ENCODE measurements around the gene PRKACB.

PRKACB gene

GRCh38 chr1:84250668-84251067, 106.6 kb downstream of the PRKACB start:
- H3K4ac ChIP-seq (ENCODE audit: low read depth in 1 of 2, low read length in 2 of 2): no peak overlapping the region
- H3K9me3 ChIP-seq (ENCODE audit: control insufficient read depth, low read length): peaks cover 11% of the 10 kb centered on the region
- no peak overlapping the region for H3K18ac ChIP-seq (ENCODE audit: low read depth in 1 of 2, low read length in 2 of 2)
- H2BK5ac ChIP-seq (ENCODE audit: low read depth, low read length, poor library complexity, severe bottlenecking): no peak overlapping the region
- H4K91ac ChIP-seq (ENCODE audit: low read length): no peak overlapping the region
- no peak overlapping the region for H2BK12ac ChIP-seq (ENCODE audit: low read length in 2 of 2)
- H3K14ac ChIP-seq (ENCODE audit: low read length in 2 of 2): no peak overlapping the region
- no peaks in the 10 kb centered on the region for H3K79me1 ChIP-seq (replicated peaks; ENCODE audit: low read length, poor library complexity, severe bottlenecking)
- no peak for DNase-seq
- no peak overlapping the region for H3K23ac ChIP-seq (ENCODE audit: low read length in 2 of 2)
- no peak overlapping the region for H2BK120ac ChIP-seq (ENCODE audit: low read depth, low read length)
- no peak overlapping the region for H2AFZ ChIP-seq (ENCODE audit: low read depth, low read length)
- no peak overlapping the region for H2AK5ac ChIP-seq (ENCODE audit: low read length, severe bottlenecking)
- peaks cover 5% of the 10 kb centered on the region for H3K4me1 ChIP-seq (ENCODE audit: control insufficient read depth, insufficient read depth, low read depth, low read length)
- no peak overlapping the region for H2BK15ac ChIP-seq (ENCODE audit: low read depth, poor library complexity, severe bottlenecking)
- WGBS: 100% methylated on average over 1 of the region's 2 CpGs
- no peak overlapping the region for H3K4me2 ChIP-seq (ENCODE audit: low read length, poor library complexity, severe bottlenecking)
- H3K9ac ChIP-seq (ENCODE audit: low read length): no peak overlapping the region
- no peaks in the 10 kb centered on the region for H3K27me3 ChIP-seq (ENCODE audit: control insufficient read depth in 1 of 2, insufficient read depth in 1 of 2, low read length in 2 of 2)
- no peaks in the 10 kb centered on the region for H3K36me3 ChIP-seq (ENCODE audit: control insufficient read depth in 1 of 2, insufficient read depth in 2 of 2, low read depth in 1 of 2, low read length in 2 of 2)
- H3K27ac ChIP-seq (ENCODE audit: low read length, poor library complexity, severe bottlenecking): no peak overlapping the region
- no peak overlapping the region for H3K4me3 ChIP-seq (ENCODE audit: insufficient read depth in 1 of 2, low read depth in 1 of 2, low read length in 2 of 2)
- no peak overlapping the region for H4K8ac ChIP-seq (ENCODE audit: low read length)

GRCh38 chr1:84253036-84253435, 109.0 kb downstream of the PRKACB start:
- H2BK120ac ChIP-seq (ENCODE audit: low read depth, low read length): no peak overlapping the region
- H3K79me1 ChIP-seq (replicated peaks; ENCODE audit: low read length, poor library complexity, severe bottlenecking): no peaks in the 10 kb centered on the region
- H3K36me3 ChIP-seq (ENCODE audit: control insufficient read depth in 1 of 2, insufficient read depth in 2 of 2, low read depth in 1 of 2, low read length in 2 of 2): no peaks in the 10 kb centered on the region
- no peak overlapping the region for H2BK15ac ChIP-seq (ENCODE audit: low read depth, poor library complexity, severe bottlenecking)
- H3K4me2 ChIP-seq (ENCODE audit: low read length, poor library complexity, severe bottlenecking): no peak overlapping the region
- WGBS: 52% methylated on average over 2 of the region's 2 CpGs
- DNase-seq: peak; percentile 52
- no peak overlapping the region for H3K9ac ChIP-seq (ENCODE audit: low read length)
- H3K4me3 ChIP-seq (ENCODE audit: insufficient read depth in 1 of 2, low read depth in 1 of 2, low read length in 2 of 2): no peak overlapping the region
- peak overlapping the region in 1 of 2 experiments; percentile 6 for H3K18ac ChIP-seq (ENCODE audit: low read depth in 1 of 2, low read length in 2 of 2)
- no peak overlapping the region for H3K14ac ChIP-seq (ENCODE audit: low read length in 2 of 2)
- peaks cover 5% of the 10 kb centered on the region for H3K4me1 ChIP-seq (ENCODE audit: control insufficient read depth, insufficient read depth, low read depth, low read length)
- no peak overlapping the region for H3K4ac ChIP-seq (ENCODE audit: low read depth in 1 of 2, low read length in 2 of 2)
- no peak overlapping the region for H2AFZ ChIP-seq (ENCODE audit: low read depth, low read length)
- H3K27me3 ChIP-seq (ENCODE audit: control insufficient read depth in 1 of 2, insufficient read depth in 1 of 2, low read length in 2 of 2): no peaks in the 10 kb centered on the region
- no peak overlapping the region for H3K23ac ChIP-seq (ENCODE audit: low read length in 2 of 2)
- no peak overlapping the region for H3K27ac ChIP-seq (ENCODE audit: low read length, poor library complexity, severe bottlenecking)
- H2AK5ac ChIP-seq (ENCODE audit: low read length, severe bottlenecking): peak overlapping the region; percentile 4
- H4K8ac ChIP-seq (ENCODE audit: low read length): no peak overlapping the region
- no peak overlapping the region for H2BK5ac ChIP-seq (ENCODE audit: low read depth, low read length, poor library complexity, severe bottlenecking)
- H4K91ac ChIP-seq (ENCODE audit: low read length): no peak overlapping the region
- H3K9me3 ChIP-seq (ENCODE audit: control insufficient read depth, low read length): peaks cover 11% of the 10 kb centered on the region
- peak overlapping the region in 1 of 2 experiments; percentile 78 for H2BK12ac ChIP-seq (ENCODE audit: low read length in 2 of 2)

GRCh38 chr1:84253891-84254290, 109.8 kb downstream of the PRKACB start:
- no peak overlapping the region for H3K4me3 ChIP-seq (ENCODE audit: insufficient read depth in 1 of 2, low read depth in 1 of 2, low read length in 2 of 2)
- peak; percentile 96 for DNase-seq
- no peak overlapping the region for H2BK12ac ChIP-seq (ENCODE audit: low read length in 2 of 2)
- no peak overlapping the region for H3K4me2 ChIP-seq (ENCODE audit: low read length, poor library complexity, severe bottlenecking)
- no peaks in the 10 kb centered on the region for H3K36me3 ChIP-seq (ENCODE audit: control insufficient read depth in 1 of 2, insufficient read depth in 2 of 2, low read depth in 1 of 2, low read length in 2 of 2)
- H4K8ac ChIP-seq (ENCODE audit: low read length): no peak overlapping the region
- H2AK5ac ChIP-seq (ENCODE audit: low read length, severe bottlenecking): no peak overlapping the region
- peaks cover 0 to 2% of the 10 kb centered on the region in 2 experiments for H3K27me3 ChIP-seq (ENCODE audit: control insufficient read depth in 1 of 2, insufficient read depth in 1 of 2, low read length in 2 of 2)
- H3K27ac ChIP-seq (ENCODE audit: low read length, poor library complexity, severe bottlenecking): peak overlapping the region; percentile 64
- no peak overlapping the region for H3K9ac ChIP-seq (ENCODE audit: low read length)
- no peaks in the 10 kb centered on the region for H3K79me1 ChIP-seq (replicated peaks; ENCODE audit: low read length, poor library complexity, severe bottlenecking)
- no peak overlapping the region for H3K4ac ChIP-seq (ENCODE audit: low read depth in 1 of 2, low read length in 2 of 2)
- H3K4me1 ChIP-seq (ENCODE audit: control insufficient read depth, insufficient read depth, low read depth, low read length): peaks cover 5% of the 10 kb centered on the region
- peaks cover 11% of the 10 kb centered on the region for H3K9me3 ChIP-seq (ENCODE audit: control insufficient read depth, low read length)
- no peak overlapping the region for H4K91ac ChIP-seq (ENCODE audit: low read length)
- H3K23ac ChIP-seq (ENCODE audit: low read length in 2 of 2): no peak overlapping the region
- no peak overlapping the region for H2AFZ ChIP-seq (ENCODE audit: low read depth, low read length)
- H3K18ac ChIP-seq (ENCODE audit: low read depth in 1 of 2, low read length in 2 of 2): no peak overlapping the region
- H2BK120ac ChIP-seq (ENCODE audit: low read depth, low read length): no peak overlapping the region
- 4% methylated on average over 4 of the region's 4 CpGs for WGBS
- H3K14ac ChIP-seq (ENCODE audit: low read length in 2 of 2): no peak overlapping the region
- H2BK5ac ChIP-seq (ENCODE audit: low read depth, low read length, poor library complexity, severe bottlenecking): no peak overlapping the region
- peak overlapping the region; percentile 40 for H2BK15ac ChIP-seq (ENCODE audit: low read depth, poor library complexity, severe bottlenecking)

GRCh38 chr1:84254703-84255238, 110.7 kb downstream of the PRKACB start:
- Histone ChIP-seq H3K23ac (ENCODE audit: low read length in 2 of 2) (no peak overlapping the region), H3K14ac (ENCODE audit: low read length in 2 of 2) (no peak overlapping the region), H3K27ac (ENCODE audit: low read length, poor library complexity, severe bottlenecking) (no peak overlapping the region), H3K79me1 (replicated peaks; ENCODE audit: low read length, poor library complexity, severe bottlenecking) (no peaks in the 10 kb centered on the region), H3K18ac (ENCODE audit: low read depth in 1 of 2, low read length in 2 of 2) (no peak overlapping the region), H3K4me3 (ENCODE audit: insufficient read depth in 1 of 2, low read depth in 1 of 2, low read length in 2 of 2) (no peak overlapping the region), H3K36me3 (ENCODE audit: control insufficient read depth in 1 of 2, insufficient read depth in 2 of 2, low read depth in 1 of 2, low read length in 2 of 2) (no peaks in the 10 kb centered on the region), H2BK120ac (ENCODE audit: low read depth, low read length) (no peak overlapping the region), H3K4ac (ENCODE audit: low read depth in 1 of 2, low read length in 2 of 2) (no peak overlapping the region), H4K8ac (ENCODE audit: low read length) (no peak overlapping the region), H3K4me2 (ENCODE audit: low read length, poor library complexity, severe bottlenecking) (no peak overlapping the region), H2AK5ac (ENCODE audit: low read length, severe bottlenecking) (peak overlapping the region; percentile 26), H3K27me3 (ENCODE audit: control insufficient read depth in 1 of 2, insufficient read depth in 1 of 2, low read length in 2 of 2) (peaks cover 0 to 8% of the 10 kb centered on the region in 2 experiments), H2BK15ac (ENCODE audit: low read depth, poor library complexity, severe bottlenecking) (no peak overlapping the region), H2AFZ (ENCODE audit: low read depth, low read length) (no peak overlapping the region), H4K91ac (ENCODE audit: low read length) (no peak overlapping the region), H2BK5ac (ENCODE audit: low read depth, low read length, poor library complexity, severe bottlenecking) (no peak overlapping the region), H3K4me1 (ENCODE audit: control insufficient read depth, insufficient read depth, low read depth, low read length) (peaks cover 5% of the 10 kb centered on the region), H3K9ac (ENCODE audit: low read length) (no peak overlapping the region), H3K9me3 (ENCODE audit: control insufficient read depth, low read length) (peaks cover 11% of the 10 kb centered on the region), H2BK12ac (ENCODE audit: low read length in 2 of 2) (peak overlapping the region; percentile 16 to 38)
- WGBS: 98% methylated on average over 2 of the region's 2 CpGs
- no peak for DNase-seq

All from mesenchymal stem cell (in vitro differentiated cells and primary cell).